Omental fat pad (tissue), 4 donors: Measurements from ENCODE around the gene ZDHHC6. TPM values are rescaled to one million over a fixed set of nuclear protein-coding genes. Genes with fewer than 3 reads are reported as not detected.

Source experiments
- ATAC-seq: fragments of 150-250 bp; one replicate; pipeline ENCODE4 v1.9.1; 2016; ENCODE audit warnings: mild to moderate bottlenecking, moderate library complexity; ENCODE audit not compliant: low FRiP score
- DNase-seq: peaks from one replicate; pipeline ENCODE4 v3.0.0-alpha.2; 2019; ENCODE audit warnings: low spot score
- CTCF ChIP-seq, 3 donors: fragments of 450-650 bp; IDR thresholded peaks; one replicate each; pipeline ENCODE4 v1.5.1; 2016 to 2017; ENCODE audit warnings: antibody characterized with exemption in 3 of 3, mild to moderate bottlenecking in 3 of 3, moderate library complexity in 2 of 3
- total RNA-seq, 4 donors: library from RNA; depleted of rRNA; stranded (reverse); fragments of >200 nt; gene quantifications; one replicate each; pipeline ENCODE4 v1.1.0, GENCODE V29; 2016

ZDHHC6 gene
- total RNA-seq, 4 donors from 2014 or later, result 21.9 to 35.9 (median 26.5) TPM

GRCh38 chr10:112442063-112442462 lies 4.7 kb downstream of the ZDHHC6 start:
- DNase-seq, result no peak
- TF ChIP-seq CTCF (IDR thresholded peaks at IDR 0.05), result no peak
- ATAC-seq, result no peak

- DNase-seq (no peak), ATAC-seq (no peak)
- no peak for TF ChIP-seq CTCF (IDR thresholded peaks at IDR 0.05)
Measured at GRCh38 chr10:112441520-112441919, 5.2 kb downstream of the ZDHHC6 start.

- DNase-seq (no peak), ATAC-seq (no peak)
- no peak for TF ChIP-seq CTCF (IDR thresholded peaks at IDR 0.05)
Measured at GRCh38 chr10:112438356-112438755, 8.4 kb downstream of the ZDHHC6 start.

GRCh38 chr10:112434988-112435619 lies 11.6 kb downstream of the ZDHHC6 start:
- no peak for ATAC-seq
- no peak for DNase-seq
- no peak for TF ChIP-seq CTCF (IDR thresholded peaks at IDR 0.05)

GRCh38 chr10:112433136-112433535 lies 13.6 kb downstream of the ZDHHC6 start:
- ATAC-seq (no peak), DNase-seq (no peak)
- TF ChIP-seq CTCF (IDR thresholded peaks at IDR 0.05), result no peak

GRCh38 chr10:112429654-112430230 lies 17.0 kb downstream of the ZDHHC6 start:
- TF ChIP-seq CTCF (IDR thresholded peaks at IDR 0.05), result no peak
- no peak for DNase-seq
- no peak for ATAC-seq

- no peak for DNase-seq
- no peak for ATAC-seq
- TF ChIP-seq CTCF (IDR thresholded peaks at IDR 0.05), result no peak
Measured at GRCh38 chr10:112429147-112429546, 17.6 kb downstream of the ZDHHC6 start.
